GM12878 (cell line): Measurements from ENCODE around the gene SSR2. TPM values are rescaled to one million over a fixed set of nuclear protein-coding genes. Genes with fewer than 3 reads are reported as not detected.
A peak's percentile ranks its signal among the peaks of the same experiment; 100 is the strongest.

ENCODE experiments used
- DPF2 ChIP-seq: fragments of 450-650 bp; IDR thresholded peaks from 2 replicates; pipeline ENCODE4 v1.6.1; 2017; ENCODE audit warnings: mild to moderate bottlenecking
- JUNB ChIP-seq: IDR thresholded peaks from 2 replicates; pipeline ENCODE4 v1.6.1; 2016; ENCODE audit warnings: antibody characterized with exemption, mild to moderate bottlenecking
- KAT2A ChIP-seq: conservative IDR thresholded peaks from 2 replicates; pipeline ENCODE4 v1.6.1; 2011; ENCODE audit warnings: low read depth, low read length; ENCODE audit not compliant: control insufficient read depth
- MYC ChIP-seq: IDR thresholded peaks from 2 replicates; pipeline ENCODE4 v1.6.1; 2011; ENCODE audit warnings: mild to moderate bottlenecking, low read length, moderate library complexity, inconsistent platforms; ENCODE audit not compliant: insufficient read depth, insufficient replicate concordance, insufficient read length, severe bottlenecking
- RAD21 ChIP-seq: IDR thresholded peaks from 2 replicates; pipeline ENCODE4 v1.6.1; 2011; ENCODE audit warnings: mild to moderate bottlenecking, low read depth, low read length, moderate library complexity; ENCODE audit not compliant: insufficient read depth
- RELA ChIP-seq: fragments of 450-650 bp; IDR thresholded peaks from 2 replicates; pipeline ENCODE4 v1.8.0; 2014; ENCODE audit warnings: borderline replicate concordance; ENCODE audit not compliant: partially characterized antibody
- RUNX3 ChIP-seq: IDR thresholded peaks from 2 replicates; pipeline ENCODE4 v1.6.1; 2012; ENCODE audit warnings: low read length, inconsistent platforms
- SMAD1 ChIP-seq: fragments of 450-650 bp; IDR thresholded peaks from 2 replicates; pipeline ENCODE4 v1.6.1; 2018; ENCODE audit warnings: mild to moderate bottlenecking, low read depth; ENCODE audit not compliant: partially characterized antibody
- SMARCA5 ChIP-seq: fragments of 450-650 bp; IDR thresholded peaks from 2 replicates; pipeline ENCODE4 v1.6.1; 2017; ENCODE audit warnings: mild to moderate bottlenecking
- SRF ChIP-seq, 2 experiments: IDR thresholded peaks; 2 replicates each; pipeline ENCODE4 v1.6.1; 2011; ENCODE audit warnings: low read depth in 2 of 2, low read length in 2 of 2, mild to moderate bottlenecking in 1 of 2, moderate library complexity in 1 of 2
- TARDBP ChIP-seq: IDR thresholded peaks from 2 replicates; pipeline ENCODE4 v1.6.1; 2016; ENCODE audit warnings: borderline replicate concordance
- WRNIP1 ChIP-seq: IDR thresholded peaks from 2 replicates; pipeline ENCODE4 v1.6.1; 2011; ENCODE audit warnings: low read depth, low read length, improper control_type of control experiment, borderline replicate concordance
- ZNF24 ChIP-seq: fragments of 450-650 bp; IDR thresholded peaks from 2 replicates; pipeline ENCODE4 v1.6.1; 2017; ENCODE audit warnings: antibody characterized with exemption, mild to moderate bottlenecking
- polyA plus RNA-seq, 11 experiments: library from polyadenylated mRNA; depleted of rRNA in 4 of 11; unstranded in 6 of 11; stranded (reverse) in 5 of 11; fragments of >200 nt; fragmentation: Nextera tagmentation in 4 of 11; fragmentation: Illumina TruSeq in 1 of 11; extraction: Ambion mirVana in 4 of 11; extraction: Trizol in 1 of 11; gene quantifications; 1 replicate in 1 of 11; 2 replicates in 10 of 11; pipeline versions ENCODE4 v1.2.1 to v1.2.3, GENCODE V29; 2011 to 2016; ENCODE audit warnings: inconsistent platforms in 2 of 11, missing spikeins in 2 of 11, low read depth in 1 of 11
- total RNA-seq, 4 experiments: library from RNA; depleted of rRNA in 3 of 4; stranded (reverse); fragments of >200 nt in 3 of 4; fragmentation: Illumina TruSeq in 1 of 4; extraction: Trizol in 1 of 4; gene quantifications; 2 replicates each; pipeline versions ENCODE4 v1.2.1 to v1.2.3, GENCODE V29; 2013 to 2021
- TF ChIP-seq, protein P1 (sequence below): fragments of 450-650 bp; IDR thresholded peaks from 2 replicates; pipeline ENCODE4 v1.6.1; 2017; ENCODE audit warnings: mild to moderate bottlenecking
- TF ChIP-seq, protein P2 (sequence below): fragments of 150-350 bp; IDR thresholded peaks from 2 replicates; pipeline ENCODE4 v1.6.1; 2016; ENCODE audit warnings: low read depth, low read length
- TF ChIP-seq, protein P3 (sequence below): IDR thresholded peaks from 2 replicates; pipeline ENCODE4 v1.6.1; 2012; ENCODE audit warnings: mild to moderate bottlenecking, low read depth, low read length
- TF ChIP-seq, protein P4 (sequence below): fragments of 450-650 bp; IDR thresholded peaks from 2 replicates; pipeline ENCODE4 v1.6.1; 2017; ENCODE audit warnings: mild to moderate bottlenecking, low read depth, inconsistent platforms; ENCODE audit not compliant: poor library complexity, severe bottlenecking

Gene SSR2
- total and polyA plus RNA-seq, 10 of the 15 experiments (the other 5 are each of a cell fraction or from before 2014, with no cell fraction given) = 207 to 553 (median 315) TPM

DNA sequence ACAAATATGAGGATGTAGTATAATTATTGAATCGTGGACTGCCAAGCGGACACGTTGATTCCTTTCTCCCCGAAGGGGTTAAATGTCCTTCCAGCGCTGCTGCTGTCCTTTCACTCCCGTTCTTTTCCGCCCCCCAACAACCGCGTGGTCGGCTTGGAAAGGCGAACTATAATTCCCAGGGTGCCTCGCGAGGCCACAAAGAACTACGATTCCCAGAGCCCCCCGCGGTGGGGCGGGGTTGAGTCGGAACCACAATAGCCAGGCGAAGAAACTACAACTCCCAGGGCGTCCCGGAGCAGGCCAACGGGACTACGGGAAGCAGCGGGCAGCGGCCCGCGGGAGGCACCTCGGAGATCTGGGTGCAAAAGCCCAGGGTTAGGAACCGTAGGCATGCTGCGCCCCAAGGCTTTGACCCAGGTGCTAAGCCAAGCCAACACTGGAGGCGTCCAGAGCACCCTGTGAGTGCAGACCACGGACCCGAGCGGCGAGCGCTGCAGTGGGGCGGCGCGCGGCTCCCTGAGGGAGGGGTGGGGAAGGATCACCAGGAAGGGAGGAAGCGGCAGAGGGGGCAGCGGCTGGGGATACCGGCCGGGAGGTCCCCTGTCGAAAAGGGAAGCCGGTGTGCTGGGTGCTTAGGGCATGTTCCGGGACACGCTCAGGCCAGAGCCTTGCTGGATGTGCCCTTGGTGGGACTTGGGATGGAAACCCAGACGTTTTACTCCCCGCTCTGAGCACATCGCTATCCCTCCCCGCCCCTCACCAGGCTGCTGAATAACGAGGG, 33.9 kb upstream of the SSR2 start, which contains the start of gene LAMTOR2 (continued):
- TF ChIP-seq, protein P1, sequence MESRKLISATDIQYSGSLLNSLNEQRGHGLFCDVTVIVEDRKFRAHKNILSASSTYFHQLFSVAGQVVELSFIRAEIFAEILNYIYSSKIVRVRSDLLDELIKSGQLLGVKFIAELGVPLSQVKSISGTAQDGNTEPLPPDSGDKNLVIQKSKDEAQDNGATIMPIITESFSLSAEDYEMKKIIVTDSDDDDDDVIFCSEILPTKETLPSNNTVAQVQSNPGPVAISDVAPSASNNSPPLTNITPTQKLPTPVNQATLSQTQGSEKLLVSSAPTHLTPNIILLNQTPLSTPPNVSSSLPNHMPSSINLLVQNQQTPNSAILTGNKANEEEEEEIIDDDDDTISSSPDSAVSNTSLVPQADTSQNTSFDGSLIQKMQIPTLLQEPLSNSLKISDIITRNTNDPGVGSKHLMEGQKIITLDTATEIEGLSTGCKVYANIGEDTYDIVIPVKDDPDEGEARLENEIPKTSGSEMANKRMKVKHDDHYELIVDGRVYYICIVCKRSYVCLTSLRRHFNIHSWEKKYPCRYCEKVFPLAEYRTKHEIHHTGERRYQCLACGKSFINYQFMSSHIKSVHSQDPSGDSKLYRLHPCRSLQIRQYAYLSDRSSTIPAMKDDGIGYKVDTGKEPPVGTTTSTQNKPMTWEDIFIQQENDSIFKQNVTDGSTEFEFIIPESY = no peak
- TF ChIP-seq KAT2A = no peak
- peak; percentile 56 for TF ChIP-seq RELA
- no peak for TF ChIP-seq WRNIP1
- TF ChIP-seq, protein P2, sequence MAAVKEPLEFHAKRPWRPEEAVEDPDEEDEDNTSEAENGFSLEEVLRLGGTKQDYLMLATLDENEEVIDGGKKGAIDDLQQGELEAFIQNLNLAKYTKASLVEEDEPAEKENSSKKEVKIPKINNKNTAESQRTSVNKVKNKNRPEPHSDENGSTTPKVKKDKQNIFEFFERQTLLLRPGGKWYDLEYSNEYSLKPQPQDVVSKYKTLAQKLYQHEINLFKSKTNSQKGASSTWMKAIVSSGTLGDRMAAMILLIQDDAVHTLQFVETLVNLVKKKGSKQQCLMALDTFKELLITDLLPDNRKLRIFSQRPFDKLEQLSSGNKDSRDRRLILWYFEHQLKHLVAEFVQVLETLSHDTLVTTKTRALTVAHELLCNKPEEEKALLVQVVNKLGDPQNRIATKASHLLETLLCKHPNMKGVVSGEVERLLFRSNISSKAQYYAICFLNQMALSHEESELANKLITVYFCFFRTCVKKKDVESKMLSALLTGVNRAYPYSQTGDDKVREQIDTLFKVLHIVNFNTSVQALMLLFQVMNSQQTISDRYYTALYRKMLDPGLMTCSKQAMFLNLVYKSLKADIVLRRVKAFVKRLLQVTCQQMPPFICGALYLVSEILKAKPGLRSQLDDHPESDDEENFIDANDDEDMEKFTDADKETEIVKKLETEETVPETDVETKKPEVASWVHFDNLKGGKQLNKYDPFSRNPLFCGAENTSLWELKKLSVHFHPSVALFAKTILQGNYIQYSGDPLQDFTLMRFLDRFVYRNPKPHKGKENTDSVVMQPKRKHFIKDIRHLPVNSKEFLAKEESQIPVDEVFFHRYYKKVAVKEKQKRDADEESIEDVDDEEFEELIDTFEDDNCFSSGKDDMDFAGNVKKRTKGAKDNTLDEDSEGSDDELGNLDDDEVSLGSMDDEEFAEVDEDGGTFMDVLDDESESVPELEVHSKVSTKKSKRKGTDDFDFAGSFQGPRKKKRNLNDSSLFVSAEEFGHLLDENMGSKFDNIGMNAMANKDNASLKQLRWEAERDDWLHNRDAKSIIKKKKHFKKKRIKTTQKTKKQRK = no peak
- TF ChIP-seq, protein P3, sequence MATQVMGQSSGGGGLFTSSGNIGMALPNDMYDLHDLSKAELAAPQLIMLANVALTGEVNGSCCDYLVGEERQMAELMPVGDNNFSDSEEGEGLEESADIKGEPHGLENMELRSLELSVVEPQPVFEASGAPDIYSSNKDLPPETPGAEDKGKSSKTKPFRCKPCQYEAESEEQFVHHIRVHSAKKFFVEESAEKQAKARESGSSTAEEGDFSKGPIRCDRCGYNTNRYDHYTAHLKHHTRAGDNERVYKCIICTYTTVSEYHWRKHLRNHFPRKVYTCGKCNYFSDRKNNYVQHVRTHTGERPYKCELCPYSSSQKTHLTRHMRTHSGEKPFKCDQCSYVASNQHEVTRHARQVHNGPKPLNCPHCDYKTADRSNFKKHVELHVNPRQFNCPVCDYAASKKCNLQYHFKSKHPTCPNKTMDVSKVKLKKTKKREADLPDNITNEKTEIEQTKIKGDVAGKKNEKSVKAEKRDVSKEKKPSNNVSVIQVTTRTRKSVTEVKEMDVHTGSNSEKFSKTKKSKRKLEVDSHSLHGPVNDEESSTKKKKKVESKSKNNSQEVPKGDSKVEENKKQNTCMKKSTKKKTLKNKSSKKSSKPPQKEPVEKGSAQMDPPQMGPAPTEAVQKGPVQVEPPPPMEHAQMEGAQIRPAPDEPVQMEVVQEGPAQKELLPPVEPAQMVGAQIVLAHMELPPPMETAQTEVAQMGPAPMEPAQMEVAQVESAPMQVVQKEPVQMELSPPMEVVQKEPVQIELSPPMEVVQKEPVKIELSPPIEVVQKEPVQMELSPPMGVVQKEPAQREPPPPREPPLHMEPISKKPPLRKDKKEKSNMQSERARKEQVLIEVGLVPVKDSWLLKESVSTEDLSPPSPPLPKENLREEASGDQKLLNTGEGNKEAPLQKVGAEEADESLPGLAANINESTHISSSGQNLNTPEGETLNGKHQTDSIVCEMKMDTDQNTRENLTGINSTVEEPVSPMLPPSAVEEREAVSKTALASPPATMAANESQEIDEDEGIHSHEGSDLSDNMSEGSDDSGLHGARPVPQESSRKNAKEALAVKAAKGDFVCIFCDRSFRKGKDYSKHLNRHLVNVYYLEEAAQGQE = no peak
- TF ChIP-seq, protein P4, sequence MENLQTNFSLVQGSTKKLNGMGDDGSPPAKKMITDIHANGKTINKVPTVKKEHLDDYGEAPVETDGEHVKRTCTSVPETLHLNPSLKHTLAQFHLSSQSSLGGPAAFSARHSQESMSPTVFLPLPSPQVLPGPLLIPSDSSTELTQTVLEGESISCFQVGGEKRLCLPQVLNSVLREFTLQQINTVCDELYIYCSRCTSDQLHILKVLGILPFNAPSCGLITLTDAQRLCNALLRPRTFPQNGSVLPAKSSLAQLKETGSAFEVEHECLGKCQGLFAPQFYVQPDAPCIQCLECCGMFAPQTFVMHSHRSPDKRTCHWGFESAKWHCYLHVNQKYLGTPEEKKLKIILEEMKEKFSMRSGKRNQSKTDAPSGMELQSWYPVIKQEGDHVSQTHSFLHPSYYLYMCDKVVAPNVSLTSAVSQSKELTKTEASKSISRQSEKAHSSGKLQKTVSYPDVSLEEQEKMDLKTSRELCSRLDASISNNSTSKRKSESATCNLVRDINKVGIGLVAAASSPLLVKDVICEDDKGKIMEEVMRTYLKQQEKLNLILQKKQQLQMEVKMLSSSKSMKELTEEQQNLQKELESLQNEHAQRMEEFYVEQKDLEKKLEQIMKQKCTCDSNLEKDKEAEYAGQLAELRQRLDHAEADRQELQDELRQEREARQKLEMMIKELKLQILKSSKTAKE = no peak
- no peak for TF ChIP-seq SMAD1
- TF ChIP-seq ZNF24 = no peak
- TF ChIP-seq TARDBP = peak; percentile 96
- no peak for TF ChIP-seq SRF (IDR thresholded peaks at IDR 0.05; ENCODE audit: low read depth in 2 of 2, low read length in 2 of 2)
- TF ChIP-seq JUNB = no peak
- peak; percentile 94 for TF ChIP-seq RUNX3
- 0 out of 2 replicates have a peak, but pooled peaks have one; percentile 15 for TF ChIP-seq DPF2
- TF ChIP-seq RAD21 = no peak
- no peak for TF ChIP-seq SMARCA5
- TF ChIP-seq MYC = peak; percentile 89
